SK-N-MC (cell line): ENCODE results near the gene DUSP22.

Source experiments
- EZH2 ChIP-seq: fragments of 200-600 bp; sonication (generic); IDR thresholded peaks from one replicate; pipeline ENCODE4 v1.6.1; 2017; ENCODE audit warnings: antibody characterized with exemption
- POLR2AphosphoS5 ChIP-seq: IDR thresholded peaks from 2 replicates; pipeline ENCODE4 v1.6.1; 2012; ENCODE audit warnings: mild to moderate bottlenecking, low read depth, low read length, borderline replicate concordance

DNA sequence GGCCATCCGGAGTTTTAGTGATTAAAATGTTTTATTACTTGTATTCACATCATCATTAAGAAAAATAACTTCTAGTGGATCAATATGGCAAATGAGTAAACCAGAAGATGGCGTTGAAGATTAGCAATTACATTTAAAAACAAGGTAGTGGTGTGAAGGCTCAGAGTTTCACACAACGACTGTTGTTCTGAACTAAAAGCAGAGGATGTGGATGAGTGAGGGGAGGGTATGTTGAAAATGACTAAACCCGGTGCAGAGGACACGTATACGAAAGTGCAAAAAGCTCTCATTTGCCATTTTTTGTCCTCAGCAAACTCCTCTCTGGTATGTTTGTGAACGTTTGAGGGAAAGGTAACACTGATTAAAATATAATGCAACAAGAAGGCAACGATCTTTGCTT is 97.3 kb downstream of the DUSP22 start:
- TF ChIP-seq POLR2AphosphoS5: no peak
- TF ChIP-seq EZH2: no peak
